HepG2 (cell line): ENCODE data around the gene HIPK2. TPM values are rescaled to one million over a fixed set of nuclear protein-coding genes. Genes with fewer than 3 reads are reported as not detected.

ENCODE experiments used
- SIN3B ChIP-seq: fragments of 150-350 bp; IDR thresholded peaks from 2 replicates; pipeline ENCODE4 v1.6.1; 2014; ENCODE audit warnings: low read length
- ZNF547 ChIP-seq: sonication (generic); formaldehyde crosslinking; IDR thresholded peaks from 2 replicates; pipeline ENCODE4 v1.5.1; 2020; ENCODE audit warnings: mild to moderate bottlenecking, missing genetic modification reagents
- ZNF775 ChIP-seq: sonication (generic); formaldehyde crosslinking; IDR thresholded peaks from 2 replicates; pipeline ENCODE4 v1.4.0; 2020; ENCODE audit warnings: missing genetic modification reagents, mild to moderate bottlenecking, moderate library complexity, borderline replicate concordance
- polyA plus RNA-seq, 8 experiments: library from polyadenylated mRNA; depleted of rRNA in 3 of 8; stranded (reverse) in 7 of 8; unstranded in 1 of 8; fragments of >200 nt; fragmentation: Illumina TruSeq in 4 of 8; extraction: Trizol in 4 of 8; gene quantifications; 2 replicates each; pipeline versions ENCODE4 v1.2.1 to v1.2.3, GENCODE V29; 2011 to 2016; ENCODE audit warnings: low read depth in 4 of 8, missing spikeins in 1 of 8, mixed read lengths in 1 of 8; ENCODE audit not compliant: insufficient read depth in 1 of 8
- total RNA-seq, 5 experiments: library from RNA; depleted of rRNA; stranded (reverse); fragments of >200 nt; fragmentation: Illumina TruSeq; extraction: Trizol; gene quantifications; 2 replicates each; pipeline ENCODE4 v1.2.3, GENCODE V29; 2016; ENCODE audit warnings: low read depth in 1 of 5
- TF ChIP-seq, protein P1 (sequence below): sonication (generic); formaldehyde crosslinking; IDR thresholded peaks from 2 replicates; pipeline ENCODE4 v1.9.0; 2021; ENCODE audit warnings: mild to moderate bottlenecking, missing genetic modification reagents
- TF ChIP-seq, protein P2 (sequence below): sonication (generic); formaldehyde crosslinking; IDR thresholded peaks from 2 replicates; pipeline ENCODE4 v1.5.0; 2020; ENCODE audit warnings: mild to moderate bottlenecking, missing genetic modification reagents, moderate library complexity
- TF ChIP-seq, protein P3 (sequence below): sonication (generic); formaldehyde crosslinking; IDR thresholded peaks from 2 replicates; pipeline ENCODE4 v1.4.0; 2020; ENCODE audit warnings: missing genetic modification reagents, low read depth, mild to moderate bottlenecking, borderline replicate concordance

HIPK2 gene
- total and polyA plus RNA-seq, 2 of the 13 experiments (the other 11 are each of a cell fraction or from before 2014, with no cell fraction given): 14.4 to 20.2 TPM

DNA sequence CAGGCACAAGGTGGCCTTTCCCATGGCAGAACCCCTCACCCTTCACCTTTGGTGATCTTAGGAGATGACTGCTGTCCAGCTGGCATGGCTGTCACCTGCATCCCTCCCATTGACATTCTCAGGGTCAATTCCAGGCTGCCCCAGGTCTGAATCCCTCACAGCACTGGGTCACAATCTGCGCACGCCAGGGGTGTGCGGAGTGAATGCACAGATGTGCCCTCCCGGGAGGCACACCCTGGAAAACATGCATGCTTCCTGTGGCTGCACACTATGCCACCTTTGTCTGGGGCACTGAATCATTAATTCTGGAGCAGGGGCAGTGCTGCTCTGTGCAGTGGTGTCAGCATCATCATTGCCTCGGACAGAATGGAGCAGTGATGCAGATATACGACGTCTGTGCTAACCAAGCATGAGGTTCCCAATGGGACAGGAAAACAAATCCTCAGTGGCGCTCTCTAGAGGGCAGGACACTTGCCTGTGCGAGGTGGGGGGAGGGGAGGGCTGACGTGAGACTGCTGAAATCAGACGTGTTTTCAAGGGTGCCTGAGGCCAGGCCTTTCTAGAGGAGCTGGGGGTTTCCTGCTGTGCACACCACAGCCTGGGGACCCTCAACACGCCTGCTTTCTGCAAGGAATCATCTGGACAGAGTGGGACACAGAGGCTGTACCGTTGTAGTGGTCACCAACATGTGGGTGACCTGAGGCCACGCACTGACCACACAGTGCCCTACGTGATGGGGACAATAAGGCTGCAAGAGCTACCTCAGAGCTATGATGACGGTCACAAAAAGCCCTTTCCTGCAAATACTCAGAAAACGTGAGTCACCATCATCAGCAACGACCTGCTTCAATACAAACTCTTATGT, 77.9 kb downstream of the HIPK2 start (continued):
- TF ChIP-seq, protein P1, sequence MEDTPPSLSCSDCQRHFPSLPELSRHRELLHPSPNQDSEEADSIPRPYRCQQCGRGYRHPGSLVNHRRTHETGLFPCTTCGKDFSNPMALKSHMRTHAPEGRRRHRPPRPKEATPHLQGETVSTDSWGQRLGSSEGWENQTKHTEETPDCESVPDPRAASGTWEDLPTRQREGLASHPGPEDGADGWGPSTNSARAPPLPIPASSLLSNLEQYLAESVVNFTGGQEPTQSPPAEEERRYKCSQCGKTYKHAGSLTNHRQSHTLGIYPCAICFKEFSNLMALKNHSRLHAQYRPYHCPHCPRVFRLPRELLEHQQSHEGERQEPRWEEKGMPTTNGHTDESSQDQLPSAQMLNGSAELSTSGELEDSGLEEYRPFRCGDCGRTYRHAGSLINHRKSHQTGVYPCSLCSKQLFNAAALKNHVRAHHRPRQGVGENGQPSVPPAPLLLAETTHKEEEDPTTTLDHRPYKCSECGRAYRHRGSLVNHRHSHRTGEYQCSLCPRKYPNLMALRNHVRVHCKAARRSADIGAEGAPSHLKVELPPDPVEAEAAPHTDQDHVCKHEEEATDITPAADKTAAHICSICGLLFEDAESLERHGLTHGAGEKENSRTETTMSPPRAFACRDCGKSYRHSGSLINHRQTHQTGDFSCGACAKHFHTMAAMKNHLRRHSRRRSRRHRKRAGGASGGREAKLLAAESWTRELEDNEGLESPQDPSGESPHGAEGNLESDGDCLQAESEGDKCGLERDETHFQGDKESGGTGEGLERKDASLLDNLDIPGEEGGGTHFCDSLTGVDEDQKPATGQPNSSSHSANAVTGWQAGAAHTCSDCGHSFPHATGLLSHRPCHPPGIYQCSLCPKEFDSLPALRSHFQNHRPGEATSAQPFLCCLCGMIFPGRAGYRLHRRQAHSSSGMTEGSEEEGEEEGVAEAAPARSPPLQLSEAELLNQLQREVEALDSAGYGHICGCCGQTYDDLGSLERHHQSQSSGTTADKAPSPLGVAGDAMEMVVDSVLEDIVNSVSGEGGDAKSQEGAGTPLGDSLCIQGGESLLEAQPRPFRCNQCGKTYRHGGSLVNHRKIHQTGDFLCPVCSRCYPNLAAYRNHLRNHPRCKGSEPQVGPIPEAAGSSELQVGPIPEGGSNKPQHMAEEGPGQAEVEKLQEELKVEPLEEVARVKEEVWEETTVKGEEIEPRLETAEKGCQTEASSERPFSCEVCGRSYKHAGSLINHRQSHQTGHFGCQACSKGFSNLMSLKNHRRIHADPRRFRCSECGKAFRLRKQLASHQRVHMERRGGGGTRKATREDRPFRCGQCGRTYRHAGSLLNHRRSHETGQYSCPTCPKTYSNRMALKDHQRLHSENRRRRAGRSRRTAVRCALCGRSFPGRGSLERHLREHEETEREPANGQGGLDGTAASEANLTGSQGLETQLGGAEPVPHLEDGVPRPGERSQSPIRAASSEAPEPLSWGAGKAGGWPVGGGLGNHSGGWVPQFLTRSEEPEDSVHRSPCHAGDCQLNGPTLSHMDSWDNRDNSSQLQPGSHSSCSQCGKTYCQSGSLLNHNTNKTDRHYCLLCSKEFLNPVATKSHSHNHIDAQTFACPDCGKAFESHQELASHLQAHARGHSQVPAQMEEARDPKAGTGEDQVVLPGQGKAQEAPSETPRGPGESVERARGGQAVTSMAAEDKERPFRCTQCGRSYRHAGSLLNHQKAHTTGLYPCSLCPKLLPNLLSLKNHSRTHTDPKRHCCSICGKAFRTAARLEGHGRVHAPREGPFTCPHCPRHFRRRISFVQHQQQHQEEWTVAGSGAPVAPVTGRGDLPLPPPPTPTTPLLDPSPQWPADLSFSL (CRISPR knock-in tag): no peak
- TF ChIP-seq, protein P2, sequence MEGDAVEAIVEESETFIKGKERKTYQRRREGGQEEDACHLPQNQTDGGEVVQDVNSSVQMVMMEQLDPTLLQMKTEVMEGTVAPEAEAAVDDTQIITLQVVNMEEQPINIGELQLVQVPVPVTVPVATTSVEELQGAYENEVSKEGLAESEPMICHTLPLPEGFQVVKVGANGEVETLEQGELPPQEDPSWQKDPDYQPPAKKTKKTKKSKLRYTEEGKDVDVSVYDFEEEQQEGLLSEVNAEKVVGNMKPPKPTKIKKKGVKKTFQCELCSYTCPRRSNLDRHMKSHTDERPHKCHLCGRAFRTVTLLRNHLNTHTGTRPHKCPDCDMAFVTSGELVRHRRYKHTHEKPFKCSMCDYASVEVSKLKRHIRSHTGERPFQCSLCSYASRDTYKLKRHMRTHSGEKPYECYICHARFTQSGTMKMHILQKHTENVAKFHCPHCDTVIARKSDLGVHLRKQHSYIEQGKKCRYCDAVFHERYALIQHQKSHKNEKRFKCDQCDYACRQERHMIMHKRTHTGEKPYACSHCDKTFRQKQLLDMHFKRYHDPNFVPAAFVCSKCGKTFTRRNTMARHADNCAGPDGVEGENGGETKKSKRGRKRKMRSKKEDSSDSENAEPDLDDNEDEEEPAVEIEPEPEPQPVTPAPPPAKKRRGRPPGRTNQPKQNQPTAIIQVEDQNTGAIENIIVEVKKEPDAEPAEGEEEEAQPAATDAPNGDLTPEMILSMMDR (CRISPR knock-in tag): peak; percentile 40; the same call in 1 of the 2 replicates
- TF ChIP-seq SIN3B: no peak
- no peak for TF ChIP-seq ZNF547 (CRISPR knock-in tag)
- TF ChIP-seq, protein P3, sequence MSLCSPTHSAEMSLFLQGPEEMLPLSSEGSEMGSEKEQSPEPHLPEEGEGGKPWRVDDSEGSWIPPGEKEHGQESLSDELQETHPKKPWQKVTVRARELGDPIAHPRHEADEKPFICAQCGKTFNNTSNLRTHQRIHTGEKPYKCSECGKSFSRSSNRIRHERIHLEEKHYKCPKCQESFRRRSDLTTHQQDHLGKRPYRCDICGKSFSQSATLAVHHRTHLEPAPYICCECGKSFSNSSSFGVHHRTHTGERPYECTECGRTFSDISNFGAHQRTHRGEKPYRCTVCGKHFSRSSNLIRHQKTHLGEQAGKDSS (CRISPR knock-in tag): no peak
- TF ChIP-seq ZNF775 (CRISPR knock-in tag): no peak
